GM21367 (cell line): ENCODE data around the gene ACOT8.
"Not testable (repeated sequence)": the region's sequence is repeated elsewhere in the genome, so short reads cannot be mapped to it uniquely, and the experiment has no call there.

Source experiments
- ATAC-seq: cut with Tn5 transposase; IDR thresholded peaks from one replicate; pipeline ENCODE4 v1.9.1; 2021; ENCODE audit not compliant: unreplicated experiment

ACOT8 gene

GRCh38 chr20:45797955-45798354, 59.2 kb downstream of the ACOT8 start:
- not testable (repeated sequence) for ATAC-seq

- ATAC-seq = not testable (repeated sequence)
Observed at GRCh38 chr20:45797510-45797909, 59.7 kb downstream of the ACOT8 start.

GRCh38 chr20:45796337-45797065, 60.7 kb downstream of the ACOT8 start:
- no peak for ATAC-seq

- ATAC-seq = no peak
Observed at GRCh38 chr20:45792317-45793118, 64.7 kb downstream of the ACOT8 start.
